K562 (cell line): ENCODE measurements around the gene FRMD1. TPM values are rescaled to one million over a fixed set of nuclear protein-coding genes. Genes with fewer than 3 reads are reported as not detected.

Experiments
- ATF1 ChIP-seq, 2 experiments: fragments of 450-650 bp in 1 of 2; IDR thresholded peaks; 2 replicates each; pipeline ENCODE4 v1.6.1; 2016; ENCODE audit warnings: missing compliant biosample characterization in 1 of 2, missing genetic modification characterization in 1 of 2
- ATF4 ChIP-seq: fragments of 450-650 bp; formaldehyde crosslinking; IDR thresholded peaks from 2 replicates; pipeline ENCODE4 v1.4.0; 2022; ENCODE audit warnings: mild to moderate bottlenecking, moderate library complexity
- CBX5 ChIP-seq: IDR thresholded peaks from 2 replicates; pipeline ENCODE4 v1.6.1; 2014; ENCODE audit warnings: low read depth, borderline replicate concordance
- CXXC5 ChIP-seq: fragments of 250-450 bp; sonication (Bioruptor Pico); IDR thresholded peaks from 2 replicates; pipeline ENCODE4 v1.8.0; 2022; ENCODE audit warnings: inconsistent platforms, mild to moderate bottlenecking, moderate library complexity
- E2F4 ChIP-seq: sonication (generic); formaldehyde crosslinking; IDR thresholded peaks from 2 replicates; pipeline ENCODE4 v1.8.0; 2022; ENCODE audit warnings: mild to moderate bottlenecking, low read depth, missing genetic modification reagents
- ELF1 ChIP-seq: fragments of 200-800 bp; sonication (Bioruptor generic); IDR thresholded peaks from 2 replicates; pipeline ENCODE4 v1.6.1; 2016; ENCODE audit warnings: missing genetic modification characterization, missing compliant biosample characterization
- ETV1 ChIP-seq: fragments of 450-650 bp; conservative IDR thresholded peaks from 2 replicates; pipeline ENCODE4 v1.6.1; 2016; ENCODE audit warnings: missing genetic modification characterization, control low read depth, low read depth, missing compliant biosample characterization
- HNRNPL ChIP-seq: fragments of 200-400 bp; formaldehyde crosslinking; IDR thresholded peaks from 2 replicates; pipeline ENCODE4 v1.6.1; 2017; ENCODE audit warnings: low read depth, mild to moderate bottlenecking, low read length
- KLF6 ChIP-seq: fragments of 250-450 bp; sonication (Bioruptor Pico); IDR thresholded peaks from 2 replicates; pipeline ENCODE4 v1.4.0; 2020; ENCODE audit warnings: mild to moderate bottlenecking, moderate library complexity, borderline replicate concordance
- MAFK ChIP-seq: IDR thresholded peaks from 2 replicates; pipeline ENCODE4 v1.6.1; 2011; ENCODE audit warnings: low read length, improper control_type of control experiment
- MCM2 ChIP-seq: fragments of 450-650 bp; IDR thresholded peaks from 2 replicates; pipeline ENCODE4 v1.6.1; 2017; ENCODE audit warnings: low read depth, mild to moderate bottlenecking
- NCOA1 ChIP-seq: fragments of 450-650 bp; IDR thresholded peaks from 2 replicates; pipeline ENCODE4 v1.6.1; 2016; ENCODE audit warnings: low read depth
- RBM34 ChIP-seq: fragments of 200-400 bp; formaldehyde crosslinking; IDR thresholded peaks from 2 replicates; pipeline ENCODE4 v1.6.1; 2018; ENCODE audit warnings: low read length, borderline replicate concordance; ENCODE audit not compliant: insufficient read depth
- RCOR1 ChIP-seq, 2 experiments: IDR thresholded peaks; 2 replicates each; pipeline ENCODE4 v1.6.1; 2012; ENCODE audit warnings: low read depth in 2 of 2, low read length in 2 of 2, borderline replicate concordance in 1 of 2, improper control_type of control experiment in 1 of 2
- TCFL5 ChIP-seq: fragments of 250-450 bp; sonication (Bioruptor Pico); conservative IDR thresholded peaks from 2 replicates; pipeline ENCODE4 v1.6.1; 2021; ENCODE audit warnings: mild to moderate bottlenecking, moderate library complexity, matching md5 sums
- UBTF ChIP-seq, 2 experiments: IDR thresholded peaks; 2 replicates each; pipeline ENCODE4 v1.6.1; 2012; ENCODE audit warnings: improper control_type of control experiment in 2 of 2, low read depth in 2 of 2, low read length in 2 of 2, borderline replicate concordance in 1 of 2
- ZNF699 ChIP-seq: fragments of 250-450 bp; sonication (Bioruptor Pico); IDR thresholded peaks from 2 replicates; pipeline ENCODE4 v1.8.0; 2021; ENCODE audit warnings: mild to moderate bottlenecking, moderate library complexity; ENCODE audit not compliant: insufficient replicate concordance
- ZNF740 ChIP-seq, 3 experiments: fragments of 200-800 bp in 1 of 3; sonication (Bioruptor generic) in 1 of 3; sonication (generic) in 1 of 3; formaldehyde crosslinking in 1 of 3; IDR thresholded peaks; 2 replicates each; pipeline versions ENCODE4 v1.6.1 to v1.8.0; 2016 to 2022; ENCODE audit warnings: mild to moderate bottlenecking in 2 of 3, missing compliant biosample characterization in 2 of 3, missing genetic modification characterization in 2 of 3, missing genetic modification reagents in 1 of 3
- polyA plus RNA-seq, 8 experiments: library from polyadenylated mRNA; depleted of rRNA in 4 of 8; stranded (reverse) in 5 of 8; unstranded in 3 of 8; fragments of >200 nt; fragmentation: Nextera tagmentation in 2 of 8; fragmentation: Illumina TruSeq in 1 of 8; extraction: Ambion mirVana in 2 of 8; extraction: Trizol in 1 of 8; gene quantifications; 2 replicates each; pipeline versions ENCODE4 v1.2.1 to v1.2.3, GENCODE V29; 2011 to 2014; ENCODE audit warnings: inconsistent platforms in 1 of 8, missing spikeins in 1 of 8
- total RNA-seq, 7 experiments: library from RNA; depleted of rRNA in 6 of 7; stranded (reverse); fragments of >200 nt in 6 of 7; fragmentation: Illumina TruSeq in 2 of 7; extraction: Trizol in 2 of 7; gene quantifications; 2 replicates each; pipeline versions ENCODE4 v1.2.1 to v1.2.3, GENCODE V29; 2011 to 2021; ENCODE audit warnings: low replicate concordance in 1 of 7
- TF ChIP-seq, protein P1 (sequence below): fragments of 200-800 bp; sonication (Bioruptor generic); IDR thresholded peaks from 2 replicates; pipeline ENCODE4 v1.6.1; 2017; ENCODE audit warnings: missing genetic modification characterization, missing compliant biosample characterization

FRMD1 gene
- total and polyA plus RNA-seq, 9 of the 15 experiments (the other 6 are each of a cell fraction or from before 2014, with no cell fraction given) = 0.01 to 0.04 (median 0.01) TPM; not detected in 6

- TF ChIP-seq UBTF (IDR thresholded peaks at IDR 0.05; ENCODE audit: borderline replicate concordance in 1 of 2, low read depth in 2 of 2, low read length in 2 of 2) = 0 out of 4 replicates have a peak, but pooled peaks of 1 of the 2 experiments have one; percentile 9
- TF ChIP-seq RBM34 = no peak
- no peak for TF ChIP-seq CBX5
- no peak for TF ChIP-seq ELF1 (tag)
- TF ChIP-seq E2F4 (CRISPR knock-in tag) = no peak
- TF ChIP-seq KLF6 = no peak
- no peak for TF ChIP-seq ATF4 (CRISPR knock-in tag)
- no peak for TF ChIP-seq ZNF699 (CRISPR knock-in tag)
- no peak for TF ChIP-seq TCFL5
- no peak for TF ChIP-seq HNRNPL
- TF ChIP-seq ZNF740 (CRISPR knock-in tag; IDR thresholded peaks at IDR 0.05) = no peak; the same call in 1 of the 2 replicates
- TF ChIP-seq ZNF740 (tag; IDR thresholded peaks at IDR 0.05) = 0 out of 4 replicates have a peak, but pooled peaks of 1 of the 2 experiments have one; percentile 65
- no peak for TF ChIP-seq RCOR1 (IDR thresholded peaks at IDR 0.05; ENCODE audit: borderline replicate concordance in 1 of 2, low read depth in 2 of 2, low read length in 2 of 2)
- no peak for TF ChIP-seq ATF1 (CRISPR knock-in tag; IDR thresholded peaks at IDR 0.05)
- no peak for TF ChIP-seq ATF1 (tag; IDR thresholded peaks at IDR 0.05)
- TF ChIP-seq NCOA1 = no peak
- no peak for TF ChIP-seq ETV1 (tag)
- TF ChIP-seq CXXC5 (CRISPR knock-in tag) = 0 out of 2 replicates have a peak, but pooled peaks have one; percentile 43
- 0 out of 2 replicates have a peak, but pooled peaks have one; percentile 25 for TF ChIP-seq MAFK
- TF ChIP-seq, protein P1, sequence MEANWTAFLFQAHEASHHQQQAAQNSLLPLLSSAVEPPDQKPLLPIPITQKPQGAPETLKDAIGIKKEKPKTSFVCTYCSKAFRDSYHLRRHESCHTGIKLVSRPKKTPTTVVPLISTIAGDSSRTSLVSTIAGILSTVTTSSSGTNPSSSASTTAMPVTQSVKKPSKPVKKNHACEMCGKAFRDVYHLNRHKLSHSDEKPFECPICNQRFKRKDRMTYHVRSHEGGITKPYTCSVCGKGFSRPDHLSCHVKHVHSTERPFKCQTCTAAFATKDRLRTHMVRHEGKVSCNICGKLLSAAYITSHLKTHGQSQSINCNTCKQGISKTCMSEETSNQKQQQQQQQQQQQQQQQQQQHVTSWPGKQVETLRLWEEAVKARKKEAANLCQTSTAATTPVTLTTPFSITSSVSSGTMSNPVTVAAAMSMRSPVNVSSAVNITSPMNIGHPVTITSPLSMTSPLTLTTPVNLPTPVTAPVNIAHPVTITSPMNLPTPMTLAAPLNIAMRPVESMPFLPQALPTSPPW = peak; percentile 84
- no peak for TF ChIP-seq MCM2
Measured at GRCh38 chr6:168035098-168035660, 43.8 kb downstream of the FRMD1 start (continued).
